Liver (tissue), 9 donors: Measurements from ENCODE around the gene PAPOLB. TPM values are rescaled to one million over a fixed set of nuclear protein-coding genes. Genes with fewer than 3 reads are reported as not detected.

Experiments
- DNase-seq: peaks from one replicate; pipeline ENCODE4 v3.0.0-alpha.2; 2017; ENCODE audit warnings: low spot score
- H3K27ac ChIP-seq, 2 donors: one replicate each; pipeline ENCODE4 v1.7.0; 2013; ENCODE audit warnings: inconsistent platforms in 2 of 2, low read length in 2 of 2, control low read depth in 1 of 2, low read depth in 1 of 2, mild to moderate bottlenecking in 1 of 2
- H3K27me3 ChIP-seq, 4 donors: one replicate each; pipeline versions ENCODE4 v1.6.1 to v1.7.0; 2013; ENCODE audit warnings: low read length in 3 of 4, inconsistent platforms in 1 of 4, mild to moderate bottlenecking in 1 of 4, moderate library complexity in 1 of 4; ENCODE audit not compliant: control insufficient read depth in 4 of 4, insufficient read depth in 4 of 4
- H3K36me3 ChIP-seq, 4 donors: one replicate each; pipeline versions ENCODE4 v1.6.1 to v1.7.0; 2013; ENCODE audit warnings: low read length in 3 of 4, mild to moderate bottlenecking in 3 of 4, low read depth in 1 of 4, moderate library complexity in 1 of 4; ENCODE audit not compliant: control insufficient read depth in 4 of 4, insufficient read depth in 3 of 4
- H3K4me1 ChIP-seq, 4 donors: one replicate each; pipeline versions ENCODE4 v1.6.1 to v1.7.0; 2013; ENCODE audit warnings: low read length in 3 of 4, mild to moderate bottlenecking in 3 of 4, moderate library complexity in 1 of 4; ENCODE audit not compliant: control insufficient read depth in 4 of 4, insufficient read depth in 4 of 4
- H3K4me3 ChIP-seq, 3 donors: one replicate each; pipeline versions ENCODE4 v1.6.1 to v1.7.0; 2013; ENCODE audit warnings: low read length in 3 of 3, control low read depth in 1 of 3, low read depth in 1 of 3, mild to moderate bottlenecking in 1 of 3
- H3K9ac ChIP-seq, 2 donors: one replicate each; pipeline ENCODE4 v1.7.0; 2013; ENCODE audit warnings: low read length in 2 of 2, mild to moderate bottlenecking in 2 of 2, moderate library complexity in 2 of 2, control low read depth in 1 of 2, low read depth in 1 of 2
- H3K9me3 ChIP-seq, 4 donors: one replicate each; pipeline versions ENCODE4 v1.6.1 to v1.7.0; 2013; ENCODE audit warnings: low read length in 3 of 4; ENCODE audit not compliant: control insufficient read depth in 4 of 4
- ATF3 ChIP-seq: IDR thresholded peaks from 2 replicates; pipeline ENCODE4 v1.6.1; 2016; ENCODE audit warnings: antibody characterized with exemption
- CTCF ChIP-seq: fragments of 150-350 bp; IDR thresholded peaks from 2 replicates; pipeline ENCODE4 v1.5.1; 2017; ENCODE audit warnings: improper control_type of control experiment, low read depth, low read length; ENCODE audit not compliant: missing input control
- EGR1 ChIP-seq, 2 donors: IDR thresholded peaks; 2 replicates each; pipeline ENCODE4 v1.6.1; 2016 to 2018; ENCODE audit warnings: antibody characterized with exemption in 2 of 2, low read depth in 2 of 2
- FOXA1 ChIP-seq: IDR thresholded peaks from 2 replicates; pipeline ENCODE4 v1.6.1; 2016; ENCODE audit warnings: antibody characterized with exemption
- FOXA2 ChIP-seq: IDR thresholded peaks from 2 replicates; pipeline ENCODE4 v1.6.1; 2016; ENCODE audit warnings: antibody characterized with exemption
- GABPA ChIP-seq, 2 donors: IDR thresholded peaks in 1 of 2; conservative IDR thresholded peaks in 1 of 2; 2 replicates each; pipeline ENCODE4 v1.6.1; 2016; ENCODE audit warnings: antibody characterized with exemption in 2 of 2, mild to moderate bottlenecking in 1 of 2, moderate library complexity in 1 of 2
- HNF4A ChIP-seq, 2 donors: conservative IDR thresholded peaks; 2 replicates each; pipeline ENCODE4 v1.6.1; 2016; ENCODE audit warnings: antibody characterized with exemption in 2 of 2, mild to moderate bottlenecking in 2 of 2
- HNF4G ChIP-seq: IDR thresholded peaks from 2 replicates; pipeline ENCODE4 v1.6.1; 2016; ENCODE audit warnings: antibody characterized with exemption
- JUND ChIP-seq, 2 donors: IDR thresholded peaks; 2 replicates each; pipeline ENCODE4 v1.6.1; 2016; ENCODE audit warnings: antibody characterized with exemption in 2 of 2
- MAX ChIP-seq: IDR thresholded peaks from 2 replicates; pipeline ENCODE4 v1.6.1; 2016; ENCODE audit warnings: antibody characterized with exemption
- NR2F2 ChIP-seq: IDR thresholded peaks from 2 replicates; pipeline ENCODE4 v1.6.1; 2016; ENCODE audit warnings: antibody characterized with exemption
- RAD21 ChIP-seq, 2 donors: IDR thresholded peaks; 2 replicates each; pipeline ENCODE4 v1.6.1; 2016; ENCODE audit warnings: antibody characterized with exemption in 2 of 2, mild to moderate bottlenecking in 2 of 2
- REST ChIP-seq: IDR thresholded peaks from 2 replicates; pipeline ENCODE4 v1.6.1; 2016; ENCODE audit warnings: antibody characterized with exemption, mild to moderate bottlenecking
- RXRA ChIP-seq, 2 donors: IDR thresholded peaks; 2 replicates each; pipeline ENCODE4 v1.6.1; 2017 to 2018; ENCODE audit warnings: antibody characterized with exemption in 2 of 2, mild to moderate bottlenecking in 1 of 2
- SP1 ChIP-seq: IDR thresholded peaks from 2 replicates; pipeline ENCODE4 v1.6.1; 2018; ENCODE audit warnings: antibody characterized with exemption, mild to moderate bottlenecking
- TAF1 ChIP-seq: conservative IDR thresholded peaks from 2 replicates; pipeline ENCODE4 v1.6.1; 2016; ENCODE audit warnings: antibody characterized with exemption, mild to moderate bottlenecking
- YY1 ChIP-seq: IDR thresholded peaks from 2 replicates; pipeline ENCODE4 v1.6.1; 2016; ENCODE audit warnings: antibody characterized with exemption, mild to moderate bottlenecking
- ZBTB33 ChIP-seq: IDR thresholded peaks from 2 replicates; pipeline ENCODE4 v1.6.1; 2016; ENCODE audit warnings: antibody characterized with exemption
- WGBS: extraction: QIAGEN DNeasy Blood & Tissue Kit; methylation state at CpG from one replicate; pipeline ENCODE4 v1.1.7; 2013; 5-methylcytosine and 5-hydroxymethylcytosine counted together
- polyA plus RNA-seq, 2 donors: library from polyadenylated mRNA; stranded (reverse) in 1 of 2; unstranded in 1 of 2; fragments of 200-250 nt in 1 of 2; fragments of >200 nt in 1 of 2; fragmentation: Nextera tagmentation in 1 of 2; extraction: Ambion mirVana in 1 of 2; gene quantifications; one replicate each; pipeline versions ENCODE4 v1.2.1 to v1.2.3, GENCODE V29; 2013 to 2015
- total RNA-seq, 2 donors: library from RNA; depleted of rRNA; stranded (reverse); fragments of >200 nt; gene quantifications; one replicate each; pipeline ENCODE4 v1.2.3, GENCODE V29; 2014
- donor health status: healthy.
- donor health status: healthy.
- donor health status: healthy.
- donor health status: healthy.
- donor health status: healthy.

The PAPOLB gene
- total and polyA plus RNA-seq, 4 donors: 0.05 to 0.08 TPM; not detected in 2

- TF ChIP-seq FOXA2: no peak
Measured at GRCh38 chr7:4857189-4857588, 4.6 kb downstream of the PAPOLB start (continued).

- H3K27ac ChIP-seq: no peak overlapping the region
- peaks cover 0 to 4% (median under 1%) of the 10 kb centered on the region in 4 donors for H3K9me3 ChIP-seq
- H3K4me1 ChIP-seq: no peaks in the 10 kb centered on the region
- no peaks in the 10 kb centered on the region for H3K27me3 ChIP-seq
- no peak for DNase-seq
- 72% methylated on average over 10 of the region's 10 CpGs for WGBS
- TF ChIP-seq HNF4A (conservative IDR thresholded peaks at IDR 0.05) (no peak), EGR1 (IDR thresholded peaks at IDR 0.05; ENCODE audit: low read depth in 2 of 2) (no peak), SP1 (no peak), NR2F2 (no peak), FOXA2 (no peak), FOXA1 (no peak), RAD21 (IDR thresholded peaks at IDR 0.05) (no peak), HNF4G (no peak), CTCF (no peak), GABPA (IDR thresholded peaks at IDR 0.05 in 1 of 2, conservative IDR thresholded peaks at IDR 0.05 in 1 of 2) (no peak), RXRA (IDR thresholded peaks at IDR 0.05) (no peak), REST (no peak), MAX (no peak), TAF1 (no peak), JUND (IDR thresholded peaks at IDR 0.05) (no peak), YY1 (no peak), ZBTB33 (no peak), ATF3 (no peak)
- no peak overlapping the region for H3K4me3 ChIP-seq
- H3K9ac ChIP-seq: no peak overlapping the region
- H3K36me3 ChIP-seq: no peaks in the 10 kb centered on the region
Measured at GRCh38 chr7:4856336-4857057, 5.3 kb downstream of the PAPOLB start.
